Cardiac septum (tissue), 1 donor: ENCODE data around the gene FYN. TPM values are rescaled to one million over a fixed set of nuclear protein-coding genes. Genes with fewer than 3 reads are reported as not detected.

Experiments
- DNase-seq: peaks from one replicate; pipeline ENCODE4 v3.0.0-alpha.2; 2020; ENCODE audit warnings: low spot score
- intact Hi-C: fragments of 100-400 bp; cut with DNase I; formaldehyde crosslinking; loops from one replicate; pipeline ENCODE4 v1.14.0; 2022
- total RNA-seq: library from RNA; stranded (reverse); fragmentation: NEBNext Ultra II Directional; extraction: Animal tissue kit (Norgen Biotek cat#: 25700); gene quantifications from one replicate; pipeline ENCODE4 v1.2.1, GENCODE V29; 2021
- donor health status: DM: no; HTN: no; CAD: no.

Gene FYN
- total RNA-seq, 1 donor from 2014 or later, result 65.3 TPM

DNA sequence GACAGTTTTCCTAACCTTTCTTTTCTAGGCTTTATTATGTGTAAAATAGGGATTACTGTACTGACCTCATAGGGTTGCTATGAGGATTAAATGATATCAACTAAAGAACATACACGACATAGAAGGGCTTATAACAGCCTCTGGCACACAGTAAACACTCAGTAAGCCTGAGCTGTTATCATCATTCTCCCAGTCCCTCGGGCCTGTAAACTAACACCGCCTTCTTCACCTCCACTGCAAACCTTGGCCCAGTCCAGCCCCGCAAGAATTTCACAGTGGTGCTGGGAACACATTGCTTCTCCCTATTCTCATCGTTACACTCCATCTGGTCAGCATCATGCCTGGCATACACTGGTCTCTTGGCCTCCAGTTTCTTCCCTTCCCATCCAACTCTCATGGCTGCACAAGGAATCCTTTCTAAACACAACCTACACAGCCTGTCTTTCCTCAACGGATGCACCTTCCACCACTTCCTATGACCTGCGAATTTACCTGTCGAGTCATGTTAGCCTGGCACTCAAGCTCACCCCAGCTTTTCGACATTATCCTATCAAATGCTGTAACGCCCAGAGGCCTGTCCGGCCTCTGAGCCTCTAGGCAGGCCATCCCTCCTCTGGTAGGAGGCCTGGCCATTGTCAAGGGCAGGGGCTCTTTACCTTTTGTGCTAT lies 92.1 kb downstream of the FYN start:
- DNase-seq, result no peak
- intact Hi-C loops, result no loop called here

- intact Hi-C loops, result no loop called here
- no peak for DNase-seq
Measured at GRCh38 chr6:111780393-111780792, 92.9 kb downstream of the FYN start.

- no peak for DNase-seq
- intact Hi-C loops, result loop anchor here (5.0 kb wide), 1 partner anchor 67 kb away; no protein-coding TSS in a partner anchor
Measured at GRCh38 chr6:111779660-111780059, 93.6 kb downstream of the FYN start.

- no peak for DNase-seq
- intact Hi-C loops, result loop anchor here (5.0 kb wide), 1 partner anchor 67 kb away; no protein-coding TSS in a partner anchor
Measured at GRCh38 chr6:111779031-111779430, 94.2 kb downstream of the FYN start.

DNA sequence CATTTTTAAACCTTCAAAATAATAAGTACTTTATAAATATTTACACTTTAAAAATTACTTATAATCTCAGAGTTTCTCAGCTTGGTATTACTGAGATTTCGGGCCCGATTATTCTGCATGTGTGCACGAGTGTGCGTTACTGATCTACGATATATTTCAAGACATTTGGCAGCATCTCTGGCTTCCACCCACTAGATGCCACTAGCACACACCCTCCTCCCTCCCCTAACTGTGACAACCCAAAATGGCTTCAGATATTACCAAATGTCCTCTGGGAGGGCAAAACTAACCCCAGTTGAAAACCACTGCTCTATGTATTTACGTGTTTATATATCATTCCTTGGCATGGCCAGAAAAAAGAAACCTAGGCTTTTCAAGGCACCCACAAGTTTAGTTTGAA lies 95.9 kb downstream of the FYN start:
- intact Hi-C loops, result loop anchor here (5.0 kb wide), 1 partner anchor 65 kb away; no protein-coding TSS in a partner anchor
- no peak for DNase-seq

- intact Hi-C loops, result loop anchor here (5.0 kb wide), 1 partner anchor 64 kb away; no protein-coding TSS in a partner anchor
Measured at GRCh38 chr6:111776236-111777221, 96.7 kb downstream of the FYN start.

GRCh38 chr6:111775145-111775922 lies 97.9 kb downstream of the FYN start:
- DNase-seq, result no peak
- intact Hi-C loops, result loop anchor here (5.0 kb wide), 1 partner anchor 63 kb away; no protein-coding TSS in a partner anchor

More at GRCh38 chr6:111776236-111777221, 96.7 kb downstream of the FYN start:
- DNase-seq, result no peak

DNA sequence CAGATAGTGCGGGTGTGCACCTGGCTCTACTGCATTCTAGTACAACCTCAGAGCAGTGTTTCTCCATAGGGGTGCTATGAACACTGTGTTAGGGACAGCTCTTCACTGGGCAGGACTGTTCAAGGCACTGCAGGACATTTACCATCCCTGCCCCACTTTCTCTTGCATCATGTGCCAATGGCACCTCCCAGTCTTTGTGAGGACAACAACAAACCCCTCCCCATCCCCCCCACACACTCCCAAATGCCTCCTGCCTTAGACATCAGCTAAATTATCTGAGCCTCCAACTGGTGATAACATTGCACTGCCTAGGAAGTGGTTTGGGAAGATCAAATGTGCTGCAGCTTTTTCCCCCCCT lies 98.9 kb downstream of the FYN start:
- DNase-seq, result no peak
- intact Hi-C loops, result no loop called here

DNA sequence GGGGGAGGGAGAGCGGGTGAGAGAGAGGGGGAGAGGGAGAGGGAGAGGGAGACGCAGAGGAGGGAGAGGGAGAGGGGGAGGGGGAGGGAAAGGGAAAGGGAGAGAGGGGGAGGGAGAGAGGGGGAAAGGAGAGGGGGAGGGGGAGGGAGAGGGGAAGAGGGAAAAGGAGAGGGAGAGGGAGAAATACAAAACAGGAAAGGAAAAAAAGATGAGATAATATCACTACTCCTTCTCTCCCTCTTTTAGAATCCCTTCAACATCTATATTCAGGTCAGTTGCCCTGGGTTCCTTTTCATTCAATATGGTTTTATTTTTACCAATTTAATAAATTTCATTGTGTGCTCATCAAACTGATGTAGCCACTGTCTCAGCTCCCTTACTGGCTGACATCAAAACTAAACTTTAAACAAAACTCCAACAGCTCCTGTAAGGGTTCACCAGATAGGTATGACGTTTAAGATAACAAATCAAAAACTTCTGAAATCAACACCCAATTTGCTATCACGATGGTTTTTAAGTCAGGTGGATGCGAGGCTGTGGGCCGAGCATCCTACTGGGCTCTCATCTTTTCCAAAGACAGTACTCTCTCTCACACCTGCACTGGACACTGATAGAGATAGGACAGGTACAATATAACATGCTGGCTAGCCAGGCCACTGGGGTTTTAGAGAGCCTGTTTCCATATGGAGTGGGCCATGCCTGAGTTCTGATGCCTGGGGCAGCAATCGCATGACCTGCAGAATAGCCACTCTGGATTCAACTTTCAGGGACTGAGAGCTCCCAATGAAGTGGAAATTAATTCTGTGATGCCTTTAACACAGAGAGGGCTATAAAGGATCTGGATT lies 99.5 kb downstream of the FYN start:
- DNase-seq, result no peak
- intact Hi-C loops, result no loop called here

DNA sequence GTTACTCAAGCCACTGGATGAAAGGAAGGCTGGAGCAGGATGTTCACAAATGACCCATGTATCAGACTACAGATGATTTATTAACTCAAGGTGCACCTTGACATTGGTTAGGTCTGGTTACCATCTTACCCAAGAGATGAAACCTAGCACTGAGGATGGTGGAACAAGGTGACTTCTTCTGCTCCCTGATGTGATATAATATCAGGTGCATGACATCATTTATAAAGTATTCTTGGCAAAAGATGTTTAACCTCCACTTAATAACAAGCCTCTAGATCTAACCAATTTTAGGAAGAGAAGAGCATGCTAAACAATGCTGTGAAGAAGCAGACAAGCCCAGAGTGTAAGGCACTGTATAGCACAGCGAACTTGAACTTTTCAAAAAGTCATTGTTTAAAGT lies 100.9 kb downstream of the FYN start:
- intact Hi-C loops, result no loop called here
- DNase-seq, result no peak

GRCh38 chr6:111771629-111772028 lies 101.6 kb downstream of the FYN start:
- DNase-seq, result no peak
- intact Hi-C loops, result no loop called here

GRCh38 chr6:111771094-111771432 lies 102.2 kb downstream of the FYN start:
- intact Hi-C loops, result no loop called here
- DNase-seq, result no peak

DNA sequence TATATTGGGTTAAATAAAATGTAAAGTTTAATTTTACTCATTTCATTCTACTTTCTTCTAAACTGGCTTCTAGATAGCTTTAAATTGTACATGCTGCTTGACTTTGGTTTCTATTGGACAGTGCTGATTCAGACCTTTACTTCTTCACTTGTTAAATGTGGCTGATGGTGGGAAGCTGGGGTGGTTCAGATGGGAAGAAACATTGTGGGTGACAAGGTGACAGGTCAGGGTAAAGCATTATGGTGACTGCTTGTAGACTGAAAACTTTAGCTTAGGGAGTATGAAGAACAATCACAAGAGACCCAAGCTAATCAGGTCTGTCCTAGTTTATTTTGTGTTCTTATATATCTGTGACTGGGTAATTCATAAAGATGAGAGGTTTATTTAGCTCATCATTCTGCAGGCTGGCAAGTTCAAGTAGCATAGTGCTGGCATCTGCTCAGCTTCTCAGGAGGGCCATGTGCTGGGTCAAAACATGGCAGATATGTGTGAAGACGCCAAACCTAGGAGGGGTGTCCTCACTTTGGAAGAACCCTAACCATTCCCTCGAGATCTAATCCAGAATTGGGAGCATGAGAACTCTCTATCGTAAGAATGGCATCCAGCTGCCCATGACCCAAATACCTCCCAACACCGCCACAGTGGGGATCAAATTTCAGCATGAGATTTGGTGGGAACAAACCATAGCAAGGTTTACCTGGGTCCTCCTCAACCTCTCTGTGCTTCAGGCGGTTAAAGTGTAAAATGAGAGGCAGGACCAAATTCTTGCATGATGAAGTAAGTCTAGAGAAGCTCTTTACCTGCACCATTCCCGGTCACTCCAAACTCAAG lies 102.8 kb downstream of the FYN start:
- DNase-seq, result no peak
- intact Hi-C loops, result no loop called here

DNA sequence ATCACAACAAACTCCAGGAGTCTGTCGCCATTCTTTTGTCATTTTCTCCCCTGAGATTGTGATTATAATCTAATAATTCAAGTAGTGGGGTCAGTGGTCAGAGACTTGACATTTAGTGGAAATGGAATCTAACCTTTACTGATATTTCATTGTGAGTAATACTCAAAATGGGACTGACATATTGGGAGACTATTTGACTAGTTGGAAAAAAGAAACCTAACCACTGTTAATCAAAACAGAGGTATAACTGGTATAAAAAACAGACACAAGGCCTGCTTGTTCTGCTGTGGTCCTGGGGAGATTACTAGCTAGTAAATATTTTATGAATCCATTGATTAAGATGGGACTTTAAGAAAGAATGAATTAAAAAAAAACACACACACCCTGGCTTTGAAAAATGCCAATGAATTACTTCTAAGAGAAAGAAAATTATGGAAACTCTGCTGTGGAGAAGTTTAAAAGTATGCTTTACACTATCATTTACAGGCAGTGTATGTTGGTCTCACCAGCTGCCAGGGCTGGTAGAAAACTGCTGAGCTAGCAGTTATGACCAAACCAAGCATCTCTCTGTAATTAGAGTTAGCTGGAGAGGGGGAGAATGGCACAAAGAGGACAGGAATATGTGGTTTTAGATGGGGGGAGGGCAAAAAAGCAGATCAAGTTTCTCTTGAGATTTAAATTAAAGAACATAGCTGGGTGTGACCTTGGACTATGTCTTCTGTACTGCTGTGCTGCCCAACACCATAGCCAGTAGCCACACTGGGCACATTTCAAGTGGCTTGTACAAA lies 103.7 kb downstream of the FYN start:
- no peak for DNase-seq
- intact Hi-C loops, result no loop called here

DNA sequence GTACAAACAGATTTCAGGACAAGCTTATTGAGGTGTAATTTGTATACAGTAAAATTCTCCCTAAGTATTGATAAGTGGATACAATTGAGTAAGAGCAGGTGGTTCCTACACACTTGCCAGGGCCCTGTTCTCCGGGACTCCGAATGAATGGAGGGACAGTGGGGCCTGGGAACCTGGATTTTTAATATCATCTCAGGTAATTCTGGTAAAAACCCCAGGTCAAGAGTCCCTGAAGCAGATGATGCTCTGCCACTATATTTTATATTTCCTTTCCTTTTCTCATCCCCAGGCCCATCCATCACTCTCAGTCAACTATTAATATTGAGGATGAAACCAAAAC lies 104.9 kb downstream of the FYN start:
- no peak for DNase-seq
- intact Hi-C loops, result no loop called here

- intact Hi-C loops, result no loop called here
- DNase-seq, result no peak
Measured at GRCh38 chr6:111767752-111768430, 105.4 kb downstream of the FYN start.
